SU-DHL-6 (cell line): ENCODE measurements around the gene UCMA.

Experiments used
- EZH2phosphoT487 ChIP-seq: fragments of 200-600 bp; sonication (generic), shearing (Covaris generic); conservative IDR thresholded peaks from 2 replicates; pipeline ENCODE4 v1.6.1; 2018; ENCODE audit warnings: mild to moderate bottlenecking, antibody characterized with exemption, low read length, moderate library complexity, mixed read lengths
- TF ChIP-seq, protein P1 (sequence below): fragments of 200-600 bp; sonication (generic); IDR thresholded peaks from one replicate; pipeline ENCODE4 v1.5.1; 2017; ENCODE audit warnings: antibody characterized with exemption, mild to moderate bottlenecking, low read length, moderate library complexity; ENCODE audit not compliant: insufficient read depth, poor library complexity, severe bottlenecking

DNA sequence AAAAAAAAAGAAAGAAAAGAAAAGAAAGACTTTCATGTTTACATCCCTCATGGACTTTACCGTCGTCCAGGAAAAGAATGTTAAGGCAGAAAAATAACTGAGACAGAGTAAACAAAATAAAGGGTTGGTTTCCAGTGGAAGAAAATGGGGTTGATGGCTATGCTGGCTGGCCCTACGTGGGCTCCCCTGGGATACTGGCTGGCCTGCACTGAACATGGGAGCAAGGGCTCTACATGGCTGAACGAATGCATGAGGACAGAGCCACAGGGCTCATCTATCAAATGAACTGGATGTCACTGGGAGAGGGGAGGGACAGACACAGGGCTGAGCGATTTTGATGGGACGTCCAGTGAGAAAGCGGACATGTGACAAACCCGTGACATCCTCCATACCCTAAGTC lies 2.5 kb upstream of the UCMA start:
- TF ChIP-seq, protein P1, sequence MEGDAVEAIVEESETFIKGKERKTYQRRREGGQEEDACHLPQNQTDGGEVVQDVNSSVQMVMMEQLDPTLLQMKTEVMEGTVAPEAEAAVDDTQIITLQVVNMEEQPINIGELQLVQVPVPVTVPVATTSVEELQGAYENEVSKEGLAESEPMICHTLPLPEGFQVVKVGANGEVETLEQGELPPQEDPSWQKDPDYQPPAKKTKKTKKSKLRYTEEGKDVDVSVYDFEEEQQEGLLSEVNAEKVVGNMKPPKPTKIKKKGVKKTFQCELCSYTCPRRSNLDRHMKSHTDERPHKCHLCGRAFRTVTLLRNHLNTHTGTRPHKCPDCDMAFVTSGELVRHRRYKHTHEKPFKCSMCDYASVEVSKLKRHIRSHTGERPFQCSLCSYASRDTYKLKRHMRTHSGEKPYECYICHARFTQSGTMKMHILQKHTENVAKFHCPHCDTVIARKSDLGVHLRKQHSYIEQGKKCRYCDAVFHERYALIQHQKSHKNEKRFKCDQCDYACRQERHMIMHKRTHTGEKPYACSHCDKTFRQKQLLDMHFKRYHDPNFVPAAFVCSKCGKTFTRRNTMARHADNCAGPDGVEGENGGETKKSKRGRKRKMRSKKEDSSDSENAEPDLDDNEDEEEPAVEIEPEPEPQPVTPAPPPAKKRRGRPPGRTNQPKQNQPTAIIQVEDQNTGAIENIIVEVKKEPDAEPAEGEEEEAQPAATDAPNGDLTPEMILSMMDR: no peak
- TF ChIP-seq EZH2phosphoT487: no peak
